AG10803 (cell line): Measurements from ENCODE around the gene GALNS.

Experiments
- DNase-seq: peaks from one replicate; pipeline ENCODE4 v3.0.0; 2010; ENCODE audit warnings: low read depth
- H3K4me3 ChIP-seq: 2 replicates; pipeline ENCODE4 v1.5.1; 2011; ENCODE audit warnings: mild to moderate bottlenecking, low read length, control low read depth
- TF ChIP-seq, protein P1 (sequence below): conservative IDR thresholded peaks from 2 replicates; pipeline ENCODE4 v1.5.1; 2011; ENCODE audit warnings: mild to moderate bottlenecking, low read length, control low read depth, inconsistent platforms

Gene GALNS

DNA sequence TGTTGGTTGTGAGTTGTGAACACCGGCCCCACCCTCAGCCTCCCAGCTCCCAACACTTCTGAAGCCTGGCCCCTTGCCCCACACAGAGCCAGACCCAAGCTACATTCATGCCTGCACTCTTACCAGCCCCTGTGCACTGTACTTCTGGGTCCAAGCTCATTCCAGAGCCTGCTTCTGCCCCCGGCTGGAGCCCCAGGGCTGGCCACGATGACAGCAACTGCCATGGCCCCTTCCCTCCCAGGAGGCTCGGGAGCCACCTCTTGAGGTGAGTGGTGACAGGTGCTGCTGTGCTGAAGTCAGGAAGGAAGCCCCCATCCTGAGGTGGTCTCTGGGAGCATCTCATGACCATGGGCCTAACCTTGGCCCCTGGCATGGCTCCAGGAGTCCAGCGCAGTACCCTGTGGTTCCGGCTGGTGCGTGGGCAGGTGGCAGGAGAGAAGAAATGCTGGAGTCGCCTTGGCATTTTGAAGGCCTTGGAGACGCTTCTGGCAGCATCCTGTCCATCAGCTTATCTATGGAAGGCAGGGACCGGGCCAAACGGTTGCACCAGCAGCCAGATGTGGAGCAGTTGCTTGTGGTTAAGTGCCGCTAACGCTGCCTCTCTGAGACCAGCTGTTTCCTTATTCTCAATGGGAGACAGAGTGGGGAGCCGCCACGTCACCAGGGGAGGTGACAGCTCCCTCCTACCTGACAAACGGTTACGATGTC is 57.0 kb downstream of the GALNS start:
- TF ChIP-seq, protein P1, sequence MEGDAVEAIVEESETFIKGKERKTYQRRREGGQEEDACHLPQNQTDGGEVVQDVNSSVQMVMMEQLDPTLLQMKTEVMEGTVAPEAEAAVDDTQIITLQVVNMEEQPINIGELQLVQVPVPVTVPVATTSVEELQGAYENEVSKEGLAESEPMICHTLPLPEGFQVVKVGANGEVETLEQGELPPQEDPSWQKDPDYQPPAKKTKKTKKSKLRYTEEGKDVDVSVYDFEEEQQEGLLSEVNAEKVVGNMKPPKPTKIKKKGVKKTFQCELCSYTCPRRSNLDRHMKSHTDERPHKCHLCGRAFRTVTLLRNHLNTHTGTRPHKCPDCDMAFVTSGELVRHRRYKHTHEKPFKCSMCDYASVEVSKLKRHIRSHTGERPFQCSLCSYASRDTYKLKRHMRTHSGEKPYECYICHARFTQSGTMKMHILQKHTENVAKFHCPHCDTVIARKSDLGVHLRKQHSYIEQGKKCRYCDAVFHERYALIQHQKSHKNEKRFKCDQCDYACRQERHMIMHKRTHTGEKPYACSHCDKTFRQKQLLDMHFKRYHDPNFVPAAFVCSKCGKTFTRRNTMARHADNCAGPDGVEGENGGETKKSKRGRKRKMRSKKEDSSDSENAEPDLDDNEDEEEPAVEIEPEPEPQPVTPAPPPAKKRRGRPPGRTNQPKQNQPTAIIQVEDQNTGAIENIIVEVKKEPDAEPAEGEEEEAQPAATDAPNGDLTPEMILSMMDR = no peak
- no peak for DNase-seq
- no peak overlapping the region for H3K4me3 ChIP-seq

DNA sequence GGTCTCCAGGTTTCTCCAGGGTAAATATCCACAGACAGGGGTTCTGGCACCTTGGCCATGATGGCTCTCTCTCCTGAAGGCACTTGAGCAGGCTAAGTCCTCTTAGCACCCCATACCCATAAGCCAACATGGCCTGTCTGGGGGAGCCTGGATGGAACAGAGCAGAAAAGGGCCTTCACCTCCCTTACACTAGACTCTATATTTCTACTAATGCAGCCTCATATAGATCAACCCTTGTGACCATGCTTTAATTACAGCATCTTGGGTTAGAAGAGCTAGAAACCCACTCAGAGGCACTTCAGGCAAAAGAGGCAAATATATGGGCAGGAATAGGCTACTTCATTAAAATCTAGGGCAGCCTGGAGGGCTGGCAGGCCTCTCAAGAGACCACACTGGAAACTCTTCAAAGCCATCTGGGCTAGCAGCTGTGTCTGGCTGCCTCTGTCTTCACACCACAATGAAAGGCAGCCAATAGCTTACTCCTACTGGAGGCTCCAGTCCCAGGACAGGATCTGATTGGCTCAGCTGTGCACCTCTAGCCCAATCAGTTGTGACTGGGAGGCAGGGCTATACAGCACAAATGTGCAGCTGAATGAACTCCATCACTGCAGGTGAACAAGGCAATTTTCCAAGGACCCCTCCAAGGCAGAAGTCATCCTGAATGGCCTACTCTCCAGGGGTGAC is 57.8 kb downstream of the GALNS start:
- no peak for DNase-seq
- TF ChIP-seq, protein P1 = no peak
- no peak overlapping the region for H3K4me3 ChIP-seq

DNA sequence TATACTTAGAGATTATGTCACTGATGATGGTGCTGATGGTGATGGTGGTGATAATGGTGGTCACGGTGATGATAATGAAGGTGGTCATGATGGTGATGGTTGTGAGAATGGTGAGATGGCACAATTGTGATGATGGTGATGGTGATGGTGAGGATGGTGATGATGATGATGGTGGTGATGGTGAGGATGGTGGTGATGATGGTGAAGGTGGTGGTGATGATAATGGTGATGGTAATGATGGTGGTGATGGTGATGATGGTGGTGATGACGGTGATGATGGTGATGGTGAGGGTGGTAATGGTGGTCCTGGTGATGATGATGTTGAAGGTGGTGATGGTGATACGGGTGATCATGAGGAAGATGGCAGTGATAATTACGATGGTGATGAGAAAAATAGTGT is 58.7 kb downstream of the GALNS start:
- no peak overlapping the region for H3K4me3 ChIP-seq
- no peak for DNase-seq
- TF ChIP-seq, protein P1 = no peak

DNA sequence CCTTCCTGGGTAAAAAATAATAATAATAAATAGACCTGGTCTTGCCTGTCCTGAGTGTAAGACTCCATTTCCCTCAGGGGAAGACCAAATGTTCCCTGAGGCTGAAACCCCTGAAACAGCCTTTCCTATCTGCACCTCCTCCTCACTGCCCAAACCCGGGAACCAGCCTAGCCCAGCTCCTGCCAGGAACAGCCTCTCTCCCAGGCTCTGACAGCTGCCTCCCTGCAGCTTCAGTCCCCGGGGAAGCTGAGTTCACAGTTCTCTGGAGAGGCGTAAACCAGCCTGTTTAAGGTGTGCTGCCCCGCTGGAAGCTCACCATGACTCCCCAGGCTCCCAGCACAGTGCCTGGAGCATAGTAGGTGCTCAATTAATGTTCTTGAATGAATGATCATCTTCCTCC is 60.5 kb downstream of the GALNS start:
- no peak for DNase-seq
- TF ChIP-seq, protein P1 = no peak
- no peak overlapping the region for H3K4me3 ChIP-seq

DNA sequence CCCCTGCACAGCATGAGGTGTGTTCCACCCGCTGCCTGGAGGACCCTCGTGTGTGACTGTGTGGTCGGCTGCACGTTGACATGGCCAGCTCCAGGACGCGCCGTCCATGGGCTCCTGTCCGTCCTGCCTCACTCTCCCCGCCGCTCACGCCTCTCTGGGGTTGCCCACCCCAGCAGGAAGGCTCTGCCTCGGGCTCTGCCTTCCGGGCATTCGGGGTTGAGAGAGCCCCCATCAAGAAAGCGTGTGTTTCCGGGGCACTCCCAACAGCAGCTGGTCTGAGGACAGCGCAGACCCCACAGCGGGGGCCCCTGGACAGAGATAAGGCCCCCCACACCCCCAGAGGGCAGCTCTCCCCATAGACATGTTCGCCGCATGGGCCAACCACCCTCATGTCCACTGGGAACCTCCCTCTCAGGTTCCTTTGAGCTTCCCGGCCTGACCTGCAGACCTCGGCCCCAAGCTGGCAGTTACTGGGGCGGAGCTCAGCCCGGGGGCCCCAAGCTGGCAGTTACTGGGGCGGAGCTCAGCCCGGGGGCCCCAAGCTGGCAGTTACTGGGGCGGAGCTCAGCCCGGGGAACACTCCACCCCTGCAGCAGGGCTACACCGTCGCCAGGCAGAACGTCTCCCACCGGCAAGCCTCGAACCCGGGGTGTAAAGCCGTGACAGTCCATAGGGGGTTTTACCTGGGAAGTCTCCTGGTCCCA is 63.3 kb downstream of the GALNS start:
- no peak overlapping the region for H3K4me3 ChIP-seq
- TF ChIP-seq, protein P1 = no peak
- no peak for DNase-seq

DNA sequence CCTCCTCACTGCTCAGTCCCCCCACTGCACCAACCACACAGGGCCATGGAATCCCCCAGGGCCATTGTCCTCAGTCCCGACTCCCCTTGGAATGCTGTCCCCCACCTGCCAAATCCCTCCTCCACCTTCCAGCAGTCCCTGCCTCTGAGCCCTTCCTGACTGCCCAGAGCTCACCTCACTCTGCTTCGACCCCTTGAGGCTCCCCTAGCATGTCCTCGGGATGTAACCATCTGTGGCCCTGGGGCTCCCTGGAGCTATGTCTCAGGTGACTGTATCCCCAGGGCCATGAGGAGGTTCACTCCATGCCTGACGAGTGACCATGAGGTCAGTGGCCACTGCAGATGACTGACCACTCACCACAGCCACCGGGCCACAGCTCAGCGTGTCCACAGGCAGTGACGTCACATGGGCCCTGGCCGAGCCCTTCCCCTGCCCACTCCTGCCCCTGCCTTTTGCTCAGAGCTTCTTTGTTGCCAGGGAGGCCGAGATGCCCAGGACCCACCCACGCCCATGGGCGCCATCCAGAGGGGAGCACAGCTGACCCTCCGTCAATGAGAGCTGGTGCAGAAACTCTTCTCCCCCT is 64.0 kb downstream of the GALNS start:
- H3K4me3 ChIP-seq = no peak overlapping the region
- TF ChIP-seq, protein P1 = no peak
- no peak for DNase-seq
